Large intestine (tissue), 12 donors: ENCODE data around the gene AOX1. TPM values are rescaled to one million over a fixed set of nuclear protein-coding genes. Genes with fewer than 3 reads are reported as not detected.
"Not testable (repeated sequence)": the region's sequence is repeated elsewhere in the genome, so short reads cannot be mapped to it uniquely, and the experiment has no call there.

ENCODE experiments used
- DNase-seq, 2 donors: peaks; one replicate each; pipeline versions ENCODE4 v3.0.0 to v3.0.0-alpha.2; 2013
- H3K27ac ChIP-seq: one replicate; pipeline ENCODE4 v1.5.1; 2013; ENCODE audit warnings: low read length
- H3K27me3 ChIP-seq: 2 replicates; pipeline ENCODE4 v1.6.1; 2013; ENCODE audit warnings: low read length; ENCODE audit not compliant: control insufficient read depth, insufficient read depth
- H3K36me3 ChIP-seq: 2 replicates; pipeline ENCODE4 v1.6.1; 2013; ENCODE audit warnings: low read length; ENCODE audit not compliant: control insufficient read depth, insufficient read depth
- H3K4me1 ChIP-seq: one replicate; pipeline ENCODE4 v1.6.1; 2013; ENCODE audit warnings: low read length; ENCODE audit not compliant: control insufficient read depth, insufficient read depth
- H3K4me3 ChIP-seq: one replicate; pipeline ENCODE4 v1.5.1; 2013; ENCODE audit warnings: low read length
- H3K9me3 ChIP-seq: one replicate; pipeline ENCODE4 v1.6.1; 2013; ENCODE audit warnings: mild to moderate bottlenecking, low read depth, low read length, moderate library complexity; ENCODE audit not compliant: control insufficient read depth
- WGBS: methylation state at CpG from one replicate; pipeline ENCODE4 v1.1.5; 2013; ENCODE audit warnings: low lambda C conversion rate; ENCODE audit not compliant: insufficient coverage; 5-methylcytosine and 5-hydroxymethylcytosine counted together
- long read RNA-seq, 11 donors: transcript quantifications; one replicate each; lab custom pipeline, GENCODE V29; 2026
- polyA plus RNA-seq: library from polyadenylated mRNA; unstranded; fragments of 120-200 nt; gene quantifications from one replicate; pipeline ENCODE4 v1.2.1, GENCODE V29; 2013

Gene AOX1
- polyA plus RNA-seq: 6.4 TPM
- long read RNA-seq, donor 1: 0 reads
- long read RNA-seq, donor 2: 0 reads
- long read RNA-seq, donor 3: 0 reads
- long read RNA-seq, donor 4: 0 reads
- long read RNA-seq, donor 5: 0 reads
- long read RNA-seq, donor 6, full-length matches to known transcripts: 1 of 1 reads
- long read RNA-seq, donor 6, partial matches to known transcripts: 0 of 1 reads
- long read RNA-seq, donor 6, other reads (novel, unspliced or antisense): 0 of 1 reads
- long read RNA-seq, donor 7: 0 reads
- long read RNA-seq, donor 8: 0 reads
- long read RNA-seq, donor 9: 0 reads
- long read RNA-seq, donor 10: 0 reads
- long read RNA-seq, donor 11: 0 reads

GRCh38 chr2:200585730-200586643 is at the start of gene AOX1:
AOX1 (plus strand) TSS chr2:200586014; CDS start chr2:200586109, 95 bp downstream.
- peaks cover 4% of the 10 kb centered on the region for H3K9me3 ChIP-seq

GRCh38 chr2:200538139-200538538 is 47.7 kb upstream of the AOX1 start:
- DNase-seq: no peak
- WGBS: no CpG with 5 or more reads among the region's 1 CpG
- Histone ChIP-seq H3K27me3 (no peaks in the 10 kb centered on the region), H3K4me3 (no peak overlapping the region), H3K9me3 (no peaks in the 10 kb centered on the region), H3K4me1 (no peaks in the 10 kb centered on the region), H3K27ac (no peak overlapping the region), H3K36me3 (peaks cover 3% of the 10 kb centered on the region)

More at GRCh38 chr2:200585730-200586643, at the start of gene AOX1:
- peak; percentile 49 to 77 for DNase-seq
- Histone ChIP-seq H3K36me3 (no peaks in the 10 kb centered on the region), H3K4me3 (peak within 1 kb of the TSS; percentile 50), H3K27ac (no peak within 1 kb of the TSS), H3K4me1 (peaks cover 4% of the 10 kb centered on the region), H3K27me3 (no peaks in the 10 kb centered on the region)
- no CpG with 5 or more reads among the region's 62 CpGs for WGBS

- no peak for DNase-seq
- no peaks in the 10 kb centered on the region for H3K4me1 ChIP-seq
- H3K27me3 ChIP-seq: no peaks in the 10 kb centered on the region
- no peaks in the 10 kb centered on the region for H3K9me3 ChIP-seq
- peaks cover 3% of the 10 kb centered on the region for H3K36me3 ChIP-seq
- no peak overlapping the region for H3K4me3 ChIP-seq
- H3K27ac ChIP-seq: no peak overlapping the region
These were observed 45.0 kb upstream of the AOX1 start for GRCh38 chr2:200540793-200541192.

GRCh38 chr2:200566596-200566995 is 19.2 kb upstream of the AOX1 start:
- not testable (repeated sequence) for H3K9me3 ChIP-seq, H3K36me3 ChIP-seq, H3K27ac ChIP-seq, H3K27me3 ChIP-seq, H3K4me1 ChIP-seq, H3K4me3 ChIP-seq, DNase-seq
- no CpG with 5 or more reads among the region's 12 CpGs for WGBS

- peaks cover 4% of the 10 kb centered on the region for H3K9me3 ChIP-seq
- H3K4me3 ChIP-seq: no peak overlapping the region
- WGBS: 100% methylated on average over 1 of the region's 3 CpGs
- H3K4me1 ChIP-seq: no peaks in the 10 kb centered on the region
- no peaks in the 10 kb centered on the region for H3K36me3 ChIP-seq
- H3K27ac ChIP-seq: no peak overlapping the region
- no peaks in the 10 kb centered on the region for H3K27me3 ChIP-seq
- DNase-seq: no peak
These were observed 17.9 kb upstream of the AOX1 start for GRCh38 chr2:200567932-200568331.

GRCh38 chr2:200575957-200576356 is 9.9 kb upstream of the AOX1 start:
- Histone ChIP-seq H3K4me1 (no peaks in the 10 kb centered on the region), H3K27ac (no peak overlapping the region), H3K36me3 (no peaks in the 10 kb centered on the region), H3K4me3 (no peak overlapping the region), H3K27me3 (no peaks in the 10 kb centered on the region), H3K9me3 (no peaks in the 10 kb centered on the region)
- 92% methylated on average over 2 of the region's 2 CpGs for WGBS
- DNase-seq: no peak

GRCh38 chr2:200577027-200577426 is 8.8 kb upstream of the AOX1 start:
- no peak for DNase-seq
- no peaks in the 10 kb centered on the region for H3K36me3 ChIP-seq
- H3K4me1 ChIP-seq: no peaks in the 10 kb centered on the region
- H3K27ac ChIP-seq: no peak overlapping the region
- no peaks in the 10 kb centered on the region for H3K27me3 ChIP-seq
- no peaks in the 10 kb centered on the region for H3K9me3 ChIP-seq
- WGBS: 90% methylated on average over 2 of the region's 3 CpGs
- H3K4me3 ChIP-seq: no peak overlapping the region

GRCh38 chr2:200578778-200579177 is 7.0 kb upstream of the AOX1 start:
- H3K27me3 ChIP-seq: no peaks in the 10 kb centered on the region
- no peak overlapping the region for H3K4me3 ChIP-seq
- H3K27ac ChIP-seq: no peak overlapping the region
- H3K9me3 ChIP-seq: no peaks in the 10 kb centered on the region
- H3K4me1 ChIP-seq: no peaks in the 10 kb centered on the region
- no CpG with 5 or more reads among the region's 1 CpG for WGBS
- no peaks in the 10 kb centered on the region for H3K36me3 ChIP-seq
- peak; percentile 11 to 30 for DNase-seq

- H3K27me3 ChIP-seq: no peaks in the 10 kb centered on the region
- no peak overlapping the region for H3K27ac ChIP-seq
- H3K4me1 ChIP-seq: peaks cover 4% of the 10 kb centered on the region
- DNase-seq: no peak
- WGBS: 87% methylated on average over 3 of the region's 3 CpGs
- no peaks in the 10 kb centered on the region for H3K36me3 ChIP-seq
- no peak overlapping the region for H3K4me3 ChIP-seq
- H3K9me3 ChIP-seq: peaks cover 4% of the 10 kb centered on the region
These were observed 1.2 kb upstream of the AOX1 start for GRCh38 chr2:200584639-200585038.

GRCh38 chr2:200585340-200585729 is 479 bp upstream of the AOX1 start:
- peaks cover 4% of the 10 kb centered on the region for H3K4me1 ChIP-seq
- 0% methylated on average over 1 of the region's 2 CpGs for WGBS
- peak overlapping the region; percentile 50 for H3K4me3 ChIP-seq
- DNase-seq: no peak
- H3K9me3 ChIP-seq: peaks cover 4% of the 10 kb centered on the region
- no peaks in the 10 kb centered on the region for H3K27me3 ChIP-seq
- H3K27ac ChIP-seq: no peak overlapping the region
- no peaks in the 10 kb centered on the region for H3K36me3 ChIP-seq
